Measurements from ENCODE around the gene SLC8A1.

The SLC8A1 gene

GRCh38 chr2:40227210-40227609 lies 224.7 kb downstream of the SLC8A1 start:
- DNase-seq (ENCODE audit: low spot score) = no peak

- no peak for DNase-seq (ENCODE audit: low spot score)
Observed at GRCh38 chr2:40226637-40227036, 225.3 kb downstream of the SLC8A1 start.

GRCh38 chr2:40225670-40226210 lies 226.2 kb downstream of the SLC8A1 start:
- DNase-seq (ENCODE audit: low spot score) = no peak

- no peak for DNase-seq (ENCODE audit: low spot score)
Observed at GRCh38 chr2:40224318-40224717, 227.6 kb downstream of the SLC8A1 start.

- DNase-seq (ENCODE audit: low spot score) = no peak
Observed at GRCh38 chr2:40220177-40220925, 231.5 kb downstream of the SLC8A1 start.

- DNase-seq (ENCODE audit: low spot score) = no peak
Observed at GRCh38 chr2:40219141-40219540, 232.7 kb downstream of the SLC8A1 start.

- no peak for DNase-seq (ENCODE audit: low spot score)
Observed at GRCh38 chr2:40218679-40219078, 233.2 kb downstream of the SLC8A1 start.

GRCh38 chr2:40213619-40214018 lies 238.3 kb downstream of the SLC8A1 start:
- DNase-seq (ENCODE audit: low spot score) = no peak

GRCh38 chr2:40213071-40213470 lies 238.8 kb downstream of the SLC8A1 start:
- DNase-seq (ENCODE audit: low spot score) = no peak

- DNase-seq (ENCODE audit: low spot score) = no peak
Observed at GRCh38 chr2:40210968-40211353, 240.9 kb downstream of the SLC8A1 start.

- no peak for DNase-seq (ENCODE audit: low spot score)
Observed at GRCh38 chr2:40210344-40210967, 241.4 kb downstream of the SLC8A1 start.

GRCh38 chr2:40209761-40210160 lies 242.1 kb downstream of the SLC8A1 start:
- no peak for DNase-seq (ENCODE audit: low spot score)

- no peak for DNase-seq (ENCODE audit: low spot score)
Observed at GRCh38 chr2:40208463-40208862, 243.4 kb downstream of the SLC8A1 start.

GRCh38 chr2:40204268-40204667 lies 247.6 kb downstream of the SLC8A1 start:
- DNase-seq (ENCODE audit: low spot score) = no peak

- DNase-seq (ENCODE audit: low spot score) = no peak
Observed at GRCh38 chr2:40202798-40203400, 249.0 kb downstream of the SLC8A1 start.

- DNase-seq (ENCODE audit: low spot score) = no peak
Observed at GRCh38 chr2:40201425-40201824, 250.5 kb downstream of the SLC8A1 start.

GRCh38 chr2:40200366-40200915 lies 251.4 kb downstream of the SLC8A1 start:
- DNase-seq (ENCODE audit: low spot score) = no peak

- no peak for DNase-seq (ENCODE audit: low spot score)
Observed at GRCh38 chr2:40199771-40200170, 252.1 kb downstream of the SLC8A1 start.

GRCh38 chr2:40197121-40197520 lies 254.8 kb downstream of the SLC8A1 start:
- DNase-seq (ENCODE audit: low spot score) = no peak

GRCh38 chr2:40193670-40194026 lies 258.2 kb downstream of the SLC8A1 start:
- no peak for DNase-seq (ENCODE audit: low spot score)

- DNase-seq (ENCODE audit: low spot score) = no peak
Observed at GRCh38 chr2:40192864-40193669, 258.8 kb downstream of the SLC8A1 start.

GRCh38 chr2:40190457-40190856 lies 261.4 kb downstream of the SLC8A1 start:
- DNase-seq (ENCODE audit: low spot score) = no peak

All from hematopoietic multipotent progenitor cell treated with erythropoietin and hydrocortisone succinate and interleukin-3 and kit ligand, for 15 days (in vitro differentiated cells).